Stimulated activated CD8-positive, alpha-beta memory T cell treated with anti-CD3 and anti-CD28 coated beads, Interleukin-4, amount 100 ng/mL, for 1 hour (primary cell): ENCODE measurements around the gene SPRR2F.
"Not testable (repeated sequence)": the region's sequence is repeated elsewhere in the genome, so short reads cannot be mapped to it uniquely, and the experiment has no call there.

Experiments
- DNase-seq, 2 donors: peaks; one replicate each; pipeline ENCODE4 v3.0.0-alpha.2; 2020; ENCODE audit warnings: low read depth in 2 of 2, low spot score in 1 of 2

The SPRR2F gene

GRCh38 chr1:153113416-153113815 lies at the start of gene SPRR2F:
Gene SPRR2F (minus strand): TSS chr1:153113516. CDS start chr1:153112733, 783 bp downstream.
- no peak for DNase-seq

GRCh38 chr1:153155541-153155940 lies 42.2 kb upstream of the SPRR2F start:
- DNase-seq = no peak

GRCh38 chr1:153152481-153152880 lies 39.2 kb upstream of the SPRR2F start:
- DNase-seq = no peak

GRCh38 chr1:153150846-153151245 lies 37.5 kb upstream of the SPRR2F start, which contains the start of gene SPRR2G:
Gene SPRR2G (minus strand): TSS chr1:153150890. CDS start chr1:153150110, 780 bp downstream.
- no peak for DNase-seq

GRCh38 chr1:153141377-153141776 lies 28.1 kb upstream of the SPRR2F start:
- no peak for DNase-seq

GRCh38 chr1:153140484-153140883 lies 27.2 kb upstream of the SPRR2F start:
- DNase-seq = no peak

GRCh38 chr1:153133743-153134142 lies 20.4 kb upstream of the SPRR2F start:
- no peak for DNase-seq

- DNase-seq = no peak
Measured at GRCh38 chr1:153133267-153133666, 20.0 kb upstream of the SPRR2F start.

- DNase-seq = not testable (repeated sequence)
Measured at GRCh38 chr1:153128688-153129087, 15.4 kb upstream of the SPRR2F start.

GRCh38 chr1:153127296-153127695 lies 14.0 kb upstream of the SPRR2F start:
- no peak for DNase-seq

- DNase-seq = no peak
Measured at GRCh38 chr1:153125536-153125935, 12.2 kb upstream of the SPRR2F start.

GRCh38 chr1:153123793-153124192 lies 10.5 kb upstream of the SPRR2F start:
- DNase-seq = not testable (repeated sequence)

- no peak for DNase-seq
Measured at GRCh38 chr1:153122831-153123421, 9.6 kb upstream of the SPRR2F start.

- DNase-seq = no peak
Measured at GRCh38 chr1:153120945-153121344, 7.6 kb upstream of the SPRR2F start.

- DNase-seq = no peak
Measured at GRCh38 chr1:153119491-153119971, 6.2 kb upstream of the SPRR2F start.

- DNase-seq = not testable (repeated sequence)
Measured at GRCh38 chr1:153115264-153115663, 1.9 kb upstream of the SPRR2F start.

GRCh38 chr1:153112454-153112853 lies 862 bp downstream of the SPRR2F start:
- not testable (repeated sequence) for DNase-seq

GRCh38 chr1:153100245-153100644 lies 13.1 kb downstream of the SPRR2F start:
- no peak for DNase-seq

GRCh38 chr1:153099461-153100045 lies 13.8 kb downstream of the SPRR2F start:
- no peak for DNase-seq

- DNase-seq = no peak
Measured at GRCh38 chr1:153095764-153096163, 17.6 kb downstream of the SPRR2F start.

GRCh38 chr1:153094426-153094825 lies 18.9 kb downstream of the SPRR2F start, which contains the start of gene SPRR2E:
Gene SPRR2E (minus strand): TSS chr1:153094526. CDS start chr1:153093751, 775 bp downstream.
- no peak for DNase-seq

- DNase-seq = no peak
Measured at GRCh38 chr1:153087652-153088051, 25.7 kb downstream of the SPRR2F start.

GRCh38 chr1:153081736-153082135 lies 31.6 kb downstream of the SPRR2F start:
- DNase-seq = no peak
